HG02571 (cell line): ENCODE measurements around the gene TMEM9.

ENCODE experiments used
- ATAC-seq: cut with Tn5 transposase; IDR thresholded peaks from one replicate; pipeline ENCODE4 v1.9.1; 2021; ENCODE audit warnings: mild to moderate bottlenecking, moderate library complexity; ENCODE audit not compliant: unreplicated experiment

The TMEM9 gene

GRCh38 chr1:201154389-201155165, at the start of gene TMEM9:
TSS of gene TMEM9 (minus strand) at chr1:201154474. CDS start at chr1:201153923, 551 bp downstream.
- peak; percentile 98 for ATAC-seq

- ATAC-seq, result no peak
These were observed 44.3 kb upstream of the TMEM9 start for GRCh38 chr1:201198598-201198997.

- ATAC-seq, result no peak
These were observed 39.8 kb upstream of the TMEM9 start for GRCh38 chr1:201194046-201194445.

- ATAC-seq, result no peak
These were observed 38.1 kb upstream of the TMEM9 start for GRCh38 chr1:201192261-201192788.

DNA sequence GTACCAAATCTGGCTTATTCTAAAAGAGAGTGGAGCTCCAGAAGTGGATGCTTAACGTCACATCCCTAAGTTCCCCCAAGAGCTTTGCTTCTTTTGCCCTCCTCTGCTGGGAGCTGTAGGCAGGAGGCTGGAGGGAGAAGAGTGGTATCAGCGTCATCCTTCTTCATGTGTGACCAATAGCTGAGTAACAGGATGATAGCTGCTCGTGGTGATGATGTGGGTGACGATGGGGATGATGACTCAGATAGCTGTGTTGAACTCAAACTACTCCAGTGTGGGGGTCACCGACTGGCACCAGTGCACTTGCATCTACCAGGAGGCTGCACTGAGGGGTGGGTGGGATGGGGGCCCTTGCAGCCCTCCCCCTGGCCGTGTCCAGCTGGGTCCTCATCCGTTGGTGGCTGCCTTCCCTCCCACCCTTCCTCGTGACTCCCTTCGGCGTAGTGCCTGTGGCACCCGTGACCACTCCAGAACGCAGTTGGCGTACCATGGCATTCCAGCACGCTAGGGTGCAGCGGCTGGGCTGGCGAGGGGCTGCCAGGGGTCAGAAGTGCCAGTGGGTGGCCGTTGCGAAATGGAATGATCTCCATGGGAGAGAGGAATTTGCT, 37.5 kb upstream of the TMEM9 start:
- ATAC-seq, result no peak

DNA sequence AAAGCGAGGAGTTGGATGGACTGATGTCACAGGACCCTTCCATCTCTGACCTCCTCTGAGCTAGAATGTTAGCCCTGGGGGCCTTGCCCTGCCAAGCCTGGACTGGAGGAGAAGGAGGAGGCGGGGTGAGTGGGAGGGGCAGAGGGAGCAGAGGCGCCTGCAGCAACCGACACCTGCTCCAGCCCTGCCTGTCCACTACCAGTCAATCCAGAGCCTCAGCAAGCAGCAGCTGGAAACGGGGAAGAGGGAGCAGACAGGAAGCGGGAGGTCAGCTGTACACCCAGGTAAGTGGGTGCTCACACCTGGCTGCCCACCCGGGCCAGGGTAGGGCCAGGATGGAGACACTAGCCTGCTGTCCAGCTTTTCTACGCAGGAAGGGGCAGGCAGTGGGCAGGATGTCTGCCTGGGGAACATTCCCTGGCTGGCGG, 36.4 kb upstream of the TMEM9 start, which contains the start of gene IGFN1:
Gene IGFN1 (plus strand): TSS at position 201 of the 428 bp plus-strand sequence. CDS start 2,470 bp downstream, outside the sequence.
- ATAC-seq, result no peak

GRCh38 chr1:201190005-201190404, 35.7 kb upstream of the TMEM9 start:
- no peak for ATAC-seq

GRCh38 chr1:201189085-201189484, 34.8 kb upstream of the TMEM9 start:
- no peak for ATAC-seq

DNA sequence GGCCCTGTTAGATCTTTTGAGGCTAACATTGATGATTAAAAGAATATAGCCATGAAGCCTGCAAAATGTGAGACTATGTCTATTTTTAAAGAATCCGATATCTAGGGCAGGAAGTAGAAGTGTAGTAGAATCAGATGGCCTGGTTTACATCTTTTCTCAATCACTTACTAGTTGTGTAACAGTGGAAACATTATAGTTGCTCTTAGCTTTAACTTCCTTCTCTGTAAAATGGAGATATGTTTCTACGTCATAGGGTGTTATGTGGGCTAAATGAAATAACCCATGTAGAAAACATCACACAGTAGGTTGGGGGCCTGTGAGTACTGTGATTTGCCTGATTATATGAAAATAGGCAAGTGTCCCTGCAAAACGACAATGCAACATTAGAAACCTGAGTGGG, 31.9 kb upstream of the TMEM9 start:
- no peak for ATAC-seq

- ATAC-seq, result no peak
These were observed 31.4 kb upstream of the TMEM9 start for GRCh38 chr1:201185527-201186128.

DNA sequence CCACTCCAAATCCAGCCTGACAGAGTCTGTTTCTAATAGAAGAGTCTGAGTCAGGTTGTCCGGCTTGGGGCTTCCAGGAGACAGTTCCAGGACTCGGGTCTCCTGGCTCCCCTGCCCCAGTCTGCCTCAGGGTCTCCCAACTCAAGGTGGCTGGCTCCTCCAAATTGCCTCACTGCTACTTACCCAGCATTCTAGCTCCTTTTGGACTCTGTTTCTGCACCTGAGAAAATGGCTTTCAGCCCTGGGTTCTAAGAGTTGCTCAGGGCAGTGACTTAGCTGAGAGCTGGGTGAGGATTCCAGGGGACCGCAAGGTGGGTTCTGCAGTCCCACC, 30.8 kb upstream of the TMEM9 start:
- ATAC-seq, result no peak

GRCh38 chr1:201184307-201185122, 30.2 kb upstream of the TMEM9 start:
- no peak for ATAC-seq

DNA sequence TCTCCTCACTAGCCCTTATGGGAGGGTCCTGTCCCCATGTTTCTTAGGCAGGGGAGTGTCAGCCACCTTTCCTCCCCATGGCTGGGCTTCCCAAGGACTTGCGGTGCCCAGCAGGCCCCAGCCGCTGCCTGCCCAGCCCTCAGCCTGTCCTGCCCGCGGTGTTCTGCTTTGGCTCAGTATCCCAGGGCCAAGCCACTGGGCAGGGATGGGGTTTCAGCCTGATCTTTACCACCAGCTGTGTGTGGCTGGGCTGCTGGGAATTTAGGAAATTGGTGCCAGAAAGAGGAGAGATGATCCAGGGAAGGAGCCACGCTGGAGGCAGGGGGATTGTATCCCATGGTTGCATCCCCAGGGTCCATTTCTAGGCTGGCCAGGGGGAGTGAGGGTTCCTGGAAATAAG, 29.5 kb upstream of the TMEM9 start:
- ATAC-seq, result no peak

GRCh38 chr1:201183209-201183608, 28.9 kb upstream of the TMEM9 start:
- ATAC-seq, result no peak

- ATAC-seq, result no peak
These were observed 27.5 kb upstream of the TMEM9 start for GRCh38 chr1:201181726-201182125.

DNA sequence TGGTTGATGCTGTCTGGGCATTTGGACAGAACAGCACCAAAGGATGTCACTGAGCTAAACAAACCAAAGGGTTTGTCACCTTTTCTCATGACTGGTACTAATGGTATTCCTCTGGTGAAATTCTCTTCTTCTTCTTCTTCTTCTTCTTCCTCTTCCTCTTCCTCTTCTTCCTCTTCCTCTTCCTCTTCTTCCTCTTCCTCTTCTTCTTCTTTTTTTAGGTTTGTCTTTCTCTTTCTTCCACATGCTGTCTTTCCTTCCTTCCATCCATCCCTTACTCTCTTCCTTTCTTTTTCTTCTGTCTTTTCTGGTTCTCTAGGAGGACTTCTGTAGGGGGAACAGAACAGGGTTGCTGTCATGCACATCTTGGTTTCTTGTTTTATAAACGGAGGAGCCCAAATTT, 27.0 kb upstream of the TMEM9 start:
- ATAC-seq, result no peak

DNA sequence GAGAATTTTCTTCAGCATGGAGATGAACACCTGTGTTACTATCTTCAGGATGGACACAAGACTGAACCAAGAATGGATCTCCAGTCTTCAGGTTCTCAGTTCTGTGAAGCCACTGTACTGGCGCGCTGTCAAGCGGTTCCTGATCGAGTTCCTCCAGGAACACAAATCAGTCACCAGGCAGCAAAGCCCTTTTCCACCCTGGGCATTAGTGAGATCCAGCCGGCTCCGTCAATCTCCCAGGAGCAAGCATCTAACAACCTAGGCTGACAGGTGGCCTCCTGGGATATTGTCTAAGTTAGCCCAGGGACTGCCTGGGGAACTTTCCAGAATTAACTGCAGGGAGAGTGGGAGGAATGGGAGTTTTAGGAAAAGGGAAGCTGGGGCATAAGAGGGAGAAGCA, 26.6 kb upstream of the TMEM9 start:
- no peak for ATAC-seq

DNA sequence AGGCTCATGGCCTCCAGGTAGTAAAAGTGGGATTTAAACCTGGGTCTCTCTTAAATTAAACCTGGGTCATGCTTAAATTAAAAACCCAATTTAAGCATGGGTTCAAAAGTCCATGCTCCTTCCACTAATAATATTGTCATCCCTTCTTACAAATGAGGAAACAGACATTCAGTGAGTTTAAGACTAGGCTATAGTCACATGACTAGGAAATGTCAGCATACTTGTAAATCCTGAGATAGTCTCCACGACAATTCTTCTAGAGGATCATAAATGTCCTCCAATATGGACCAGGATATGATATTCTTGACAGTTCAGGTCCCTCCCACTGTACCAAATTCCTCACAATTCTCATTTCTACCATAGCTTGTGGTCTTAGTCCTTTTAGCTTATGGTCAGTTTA, 25.9 kb upstream of the TMEM9 start:
- ATAC-seq, result no peak

DNA sequence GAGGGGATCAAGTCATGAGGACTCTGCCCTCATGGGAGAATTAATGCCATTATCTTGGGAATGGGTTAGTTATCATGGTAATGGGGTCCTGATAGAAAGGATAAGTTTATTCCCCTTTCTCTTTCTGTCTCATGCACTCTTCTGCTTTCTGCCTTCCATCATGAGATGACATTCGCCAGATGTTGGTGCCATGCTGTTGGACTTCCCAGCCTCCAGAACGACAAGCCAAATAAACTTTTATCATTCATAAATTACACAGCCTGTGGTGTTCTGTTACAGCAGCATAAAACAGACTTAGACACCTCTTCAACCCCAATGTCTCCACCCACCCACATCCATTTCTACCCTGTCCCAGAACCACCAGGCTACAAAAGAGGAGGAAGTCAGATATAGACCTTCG, 24.4 kb upstream of the TMEM9 start:
- no peak for ATAC-seq

DNA sequence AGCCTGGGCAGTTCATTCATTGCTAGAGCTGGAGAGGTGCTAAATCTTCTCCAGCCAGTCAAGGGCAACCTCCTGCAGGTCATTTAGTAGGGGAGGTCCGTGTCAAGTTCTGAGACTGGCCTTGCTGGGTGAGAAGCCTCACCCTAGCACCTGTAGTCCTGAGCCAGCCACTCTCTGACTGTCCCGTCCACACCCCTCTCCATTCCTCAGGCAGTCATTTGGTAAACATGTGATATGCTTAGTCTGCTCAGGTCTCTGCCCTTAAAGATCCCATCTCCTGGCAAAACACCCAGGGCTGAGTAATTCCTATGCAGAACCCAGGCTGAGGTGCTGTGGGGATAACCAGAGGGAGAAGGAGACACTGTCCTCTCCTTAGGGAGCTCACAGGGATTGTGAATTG, 22.7 kb upstream of the TMEM9 start:
- ATAC-seq, result no peak
